ENCODE data around the gene FOLR3.

GRCh38 chr11:72124046-72124445 is 11.5 kb upstream of the FOLR3 start:
- TF ChIP-seq EZH2 (IDR thresholded peaks at IDR 0.05; ENCODE audit: insufficient read depth, poor library complexity, severe bottlenecking) (no peak), EZH2phosphoT487 (IDR thresholded peaks at IDR 0.05; ENCODE audit: insufficient read depth, low read depth) (no peak)
